OCI-LY1 (cell line): ENCODE data around the gene ME3.

ENCODE experiments used
- H2AFZ ChIP-seq: fragments of 200-600 bp; sonication (generic), shearing (Covaris generic); 2 replicates; pipeline ENCODE4 v1.6.0; 2014; ENCODE audit warnings: antibody characterized with exemption, mild to moderate bottlenecking, low read length
- H3F3A ChIP-seq: fragments of 200-600 bp; sonication (generic), shearing (Covaris generic); 2 replicates; pipeline ENCODE4 v1.6.0; 2014; ENCODE audit warnings: mild to moderate bottlenecking, antibody characterized with exemption, low read length, moderate library complexity; ENCODE audit not compliant: insufficient read depth
- H3K27ac ChIP-seq: fragments of 200-600 bp; sonication (generic); 2 replicates; pipeline ENCODE4 v1.5.1; 2014; ENCODE audit warnings: low read length, mixed run types, mild to moderate bottlenecking, low read depth; ENCODE audit not compliant: poor library complexity, severe bottlenecking
- H3K27me3 ChIP-seq: fragments of 200-600 bp; sonication (generic); 2 replicates; pipeline ENCODE4 v1.6.0; 2014; ENCODE audit warnings: antibody characterized with exemption, mild to moderate bottlenecking, low read length, moderate library complexity; ENCODE audit not compliant: insufficient read depth
- H3K36me3 ChIP-seq: fragments of 200-600 bp; sonication (generic); 2 replicates; pipeline ENCODE4 v1.6.1; 2014; ENCODE audit warnings: mild to moderate bottlenecking, antibody characterized with exemption, low read length, moderate library complexity, mixed read lengths; ENCODE audit not compliant: insufficient read depth
- H3K4me1 ChIP-seq: fragments of 200-600 bp; sonication (generic); 2 replicates; pipeline ENCODE4 v1.5.1; 2014; ENCODE audit warnings: mild to moderate bottlenecking, low read length, moderate library complexity; ENCODE audit not compliant: insufficient read depth, severe bottlenecking
- H3K4me2 ChIP-seq: fragments of 200-600 bp; sonication (generic), shearing (Covaris generic); 2 replicates; pipeline ENCODE4 v1.6.1; 2014; ENCODE audit warnings: low read length
- H3K4me3 ChIP-seq: fragments of 200-600 bp; sonication (generic); 2 replicates; pipeline ENCODE4 v1.5.1; 2014; ENCODE audit warnings: low read length, low read depth, mild to moderate bottlenecking, mixed read lengths; ENCODE audit not compliant: poor library complexity, severe bottlenecking
- H3K79me2 ChIP-seq: fragments of 200-600 bp; shearing (Covaris generic); 2 replicates; pipeline ENCODE4 v1.6.1; 2016; ENCODE audit warnings: mixed run types, low read length, mixed read lengths; ENCODE audit not compliant: insufficient read depth
- H3K9ac ChIP-seq: fragments of 200-600 bp; sonication (generic), shearing (Covaris generic); 2 replicates; pipeline ENCODE4 v1.6.1; 2014; ENCODE audit warnings: mild to moderate bottlenecking, low read length, mixed read lengths
- H3K9me2 ChIP-seq: fragments of 200-600 bp; sonication (generic), shearing (Covaris generic); 2 replicates; pipeline ENCODE4 v1.6.1; 2014; ENCODE audit warnings: low read depth, mild to moderate bottlenecking, low read length, mixed read lengths
- H3K9me3 ChIP-seq: fragments of 200-600 bp; shearing (Covaris generic); 2 replicates; pipeline ENCODE4 v1.6.1; 2014; ENCODE audit warnings: low read length, mixed read lengths
- H4K20me1 ChIP-seq: fragments of 200-600 bp; sonication (generic), shearing (Covaris generic); 2 replicates; pipeline ENCODE4 v1.6.0; 2016; ENCODE audit warnings: mild to moderate bottlenecking, low read length; ENCODE audit not compliant: insufficient read depth
- CTCF ChIP-seq: fragments of 200-600 bp; sonication (generic), shearing (Covaris generic); IDR thresholded peaks from 2 replicates; pipeline ENCODE4 v1.5.1; 2017; ENCODE audit warnings: mild to moderate bottlenecking, antibody characterized with exemption, low read length, moderate library complexity, mixed read lengths
- EZH2 ChIP-seq: fragments of 200-600 bp; sonication (generic), shearing (Covaris generic); IDR thresholded peaks from 2 replicates; pipeline ENCODE4 v1.8.0; 2017; ENCODE audit warnings: borderline replicate concordance, mixed run types, mild to moderate bottlenecking, antibody characterized with exemption, low read length, moderate library complexity, mixed read lengths

The ME3 gene

DNA sequence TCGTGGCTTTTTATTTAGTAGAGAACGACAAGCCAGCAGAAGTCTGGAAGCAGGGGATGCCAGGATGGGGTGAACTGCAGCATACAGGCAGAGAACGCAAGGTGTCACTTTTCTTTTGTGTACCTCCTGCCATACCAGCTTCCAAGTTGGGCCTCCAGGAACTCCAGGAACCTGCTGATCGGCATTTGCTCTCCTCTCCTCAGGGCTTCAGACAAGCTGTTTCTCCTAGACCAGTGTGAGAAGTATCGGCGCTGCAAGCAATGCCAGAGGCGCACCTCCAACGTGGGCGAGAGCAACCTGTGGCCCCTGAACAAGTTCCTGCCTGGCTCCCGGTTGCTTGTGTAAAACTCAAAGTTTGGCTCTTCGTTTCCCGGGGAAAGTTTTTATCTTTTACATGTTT, 250.0 kb downstream of the ME3 start:
- Histone ChIP-seq H3K4me3 (no peak overlapping the region), H2AFZ (no peak overlapping the region), H3K9me2 (no peaks in the 10 kb centered on the region), H3K36me3 (no peaks in the 10 kb centered on the region), H3K27me3 (0 out of 2 replicates have a peak, but pooled peaks cover 6% of the 10 kb centered on the region), H3K4me1 (no peaks in the 10 kb centered on the region), H3F3A (no peaks in the 10 kb centered on the region), H3K27ac (no peak overlapping the region), H4K20me1 (no peaks in the 10 kb centered on the region), H3K9ac (no peak overlapping the region), H3K79me2 (no peaks in the 10 kb centered on the region), H3K4me2 (no peak overlapping the region), H3K9me3 (no peaks in the 10 kb centered on the region)
- TF ChIP-seq EZH2 (no peak), CTCF (no peak)

DNA sequence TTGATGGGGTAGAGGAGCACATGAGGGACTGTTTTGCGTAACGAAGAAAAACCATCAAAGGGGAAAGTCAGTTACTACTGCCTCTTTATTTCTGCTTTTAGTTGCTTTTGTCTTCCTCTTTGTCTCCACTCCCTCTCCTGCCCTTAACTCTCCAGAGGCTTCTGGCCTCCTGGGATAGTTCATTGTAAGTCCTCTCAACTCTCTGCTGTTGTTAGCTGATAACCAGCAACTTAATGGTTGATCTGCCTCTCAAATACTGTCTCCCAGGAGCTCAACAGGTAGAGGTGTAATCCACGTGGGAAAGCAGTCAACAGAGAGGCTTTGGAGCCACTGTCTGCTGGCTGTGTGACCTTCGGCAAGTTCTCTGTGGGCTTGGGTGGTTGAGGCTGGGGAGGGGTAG, 250.5 kb downstream of the ME3 start:
- H2AFZ ChIP-seq, result no peak overlapping the region
- no peak overlapping the region for H3K4me2 ChIP-seq
- H3K36me3 ChIP-seq, result no peaks in the 10 kb centered on the region
- no peaks in the 10 kb centered on the region for H3K9me3 ChIP-seq
- no peaks in the 10 kb centered on the region for H4K20me1 ChIP-seq
- no peaks in the 10 kb centered on the region for H3F3A ChIP-seq
- 0 out of 2 replicates have a peak, but pooled peaks cover 6% of the 10 kb centered on the region for H3K27me3 ChIP-seq
- H3K79me2 ChIP-seq, result no peaks in the 10 kb centered on the region
- no peak overlapping the region for H3K4me3 ChIP-seq
- no peak overlapping the region for H3K9ac ChIP-seq
- no peaks in the 10 kb centered on the region for H3K9me2 ChIP-seq
- no peak overlapping the region for H3K27ac ChIP-seq
- H3K4me1 ChIP-seq, result no peaks in the 10 kb centered on the region
- TF ChIP-seq EZH2 (no peak), CTCF (no peak)

- no peak overlapping the region for H3K4me2 ChIP-seq
- H3K9me2 ChIP-seq, result no peaks in the 10 kb centered on the region
- H3K9ac ChIP-seq, result no peak overlapping the region
- no peak overlapping the region for H3K4me3 ChIP-seq
- TF ChIP-seq EZH2, result no peak
- peak; percentile 31; the same call in 1 of the 2 replicates for TF ChIP-seq CTCF
- H2AFZ ChIP-seq, result no peak overlapping the region
- 0 out of 2 replicates have a peak, but pooled peaks cover 6% of the 10 kb centered on the region for H3K27me3 ChIP-seq
- no peaks in the 10 kb centered on the region for H3K36me3 ChIP-seq
- H3K79me2 ChIP-seq, result no peaks in the 10 kb centered on the region
- H3K9me3 ChIP-seq, result no peaks in the 10 kb centered on the region
- H4K20me1 ChIP-seq, result no peaks in the 10 kb centered on the region
- no peaks in the 10 kb centered on the region for H3K4me1 ChIP-seq
- no peaks in the 10 kb centered on the region for H3F3A ChIP-seq
- no peak overlapping the region for H3K27ac ChIP-seq
These were observed 253.5 kb downstream of the ME3 start for GRCh38 chr11:86418917-86419316.
